ENCODE data around the gene TGFA.

Gene TGFA

GRCh38 chr2:70523996-70524965 is 29.3 kb downstream of the TGFA start:
- peak; percentile 89 for DNase-seq (ENCODE audit: low read depth)

GRCh38 chr2:70523672-70523995 is 30.0 kb downstream of the TGFA start:
- DNase-seq (ENCODE audit: low read depth): no peak

GRCh38 chr2:70522627-70523026 is 31.0 kb downstream of the TGFA start:
- DNase-seq (ENCODE audit: low read depth): no peak

GRCh38 chr2:70520825-70521224 is 32.8 kb downstream of the TGFA start:
- no peak for DNase-seq (ENCODE audit: low read depth)

- DNase-seq (ENCODE audit: low read depth): no peak
Observed at GRCh38 chr2:70519453-70519852, 34.2 kb downstream of the TGFA start.

GRCh38 chr2:70518557-70518956 is 35.1 kb downstream of the TGFA start:
- DNase-seq (ENCODE audit: low read depth): no peak

GRCh38 chr2:70517804-70518203 is 35.8 kb downstream of the TGFA start:
- DNase-seq (ENCODE audit: low read depth): no peak

- DNase-seq (ENCODE audit: low read depth): peak; percentile 67
Observed at GRCh38 chr2:70516596-70516995, 37.0 kb downstream of the TGFA start.

GRCh38 chr2:70515938-70516337 is 37.7 kb downstream of the TGFA start:
- no peak for DNase-seq (ENCODE audit: low read depth)

GRCh38 chr2:70514612-70515055 is 39.0 kb downstream of the TGFA start:
- no peak for DNase-seq (ENCODE audit: low read depth)

- DNase-seq (ENCODE audit: low read depth): no peak
Observed at GRCh38 chr2:70513738-70514137, 39.9 kb downstream of the TGFA start.

GRCh38 chr2:70511971-70512729 is 41.5 kb downstream of the TGFA start:
- no peak for DNase-seq (ENCODE audit: low read depth)

- DNase-seq (ENCODE audit: low read depth): no peak
Observed at GRCh38 chr2:70510313-70510712, 43.3 kb downstream of the TGFA start.

- peak; percentile 42 for DNase-seq (ENCODE audit: low read depth)
Observed at GRCh38 chr2:70509565-70509964, 44.1 kb downstream of the TGFA start.

GRCh38 chr2:70508711-70509462 is 44.7 kb downstream of the TGFA start:
- DNase-seq (ENCODE audit: low read depth): no peak

GRCh38 chr2:70505613-70506391 is 47.8 kb downstream of the TGFA start:
- DNase-seq (ENCODE audit: low read depth): no peak

- no peak for DNase-seq (ENCODE audit: low read depth)
Observed at GRCh38 chr2:70504750-70505149, 48.9 kb downstream of the TGFA start.

- DNase-seq (ENCODE audit: low read depth): no peak
Observed at GRCh38 chr2:70503896-70504295, 49.7 kb downstream of the TGFA start.

GRCh38 chr2:70501728-70502127 is 51.9 kb downstream of the TGFA start:
- no peak for DNase-seq (ENCODE audit: low read depth)

- DNase-seq (ENCODE audit: low read depth): no peak
Observed at GRCh38 chr2:70501215-70501614, 52.4 kb downstream of the TGFA start.

GRCh38 chr2:70499253-70499652 is 54.4 kb downstream of the TGFA start:
- no peak for DNase-seq (ENCODE audit: low read depth)

GRCh38 chr2:70498528-70498927 is 55.1 kb downstream of the TGFA start:
- DNase-seq (ENCODE audit: low read depth): no peak
